Upper lobe of left lung (tissue), 4 donors: ENCODE data around the gene APBA1.

Source experiments
- CTCF ChIP-seq, 6 experiments: fragments of 450-650 bp in 4 of 6; fragments of 200-600 bp in 2 of 6; sonication (generic) in 2 of 6; IDR thresholded peaks; one replicate each; pipeline ENCODE4 v1.5.1; 2016 to 2019; ENCODE audit warnings: antibody characterized with exemption in 6 of 6
- POLR2A ChIP-seq, 4 donors: fragments of 450-650 bp; IDR thresholded peaks; one replicate each; pipeline ENCODE4 v1.5.1; 2016 to 2017; ENCODE audit warnings: antibody characterized with exemption in 4 of 4, mild to moderate bottlenecking in 2 of 4
- POLR2AphosphoS5 ChIP-seq, 2 donors: sonication (generic); formaldehyde crosslinking; IDR thresholded peaks; one replicate each; pipeline ENCODE4 v1.5.1; 2017; ENCODE audit warnings: antibody characterized with exemption in 2 of 2

DNA sequence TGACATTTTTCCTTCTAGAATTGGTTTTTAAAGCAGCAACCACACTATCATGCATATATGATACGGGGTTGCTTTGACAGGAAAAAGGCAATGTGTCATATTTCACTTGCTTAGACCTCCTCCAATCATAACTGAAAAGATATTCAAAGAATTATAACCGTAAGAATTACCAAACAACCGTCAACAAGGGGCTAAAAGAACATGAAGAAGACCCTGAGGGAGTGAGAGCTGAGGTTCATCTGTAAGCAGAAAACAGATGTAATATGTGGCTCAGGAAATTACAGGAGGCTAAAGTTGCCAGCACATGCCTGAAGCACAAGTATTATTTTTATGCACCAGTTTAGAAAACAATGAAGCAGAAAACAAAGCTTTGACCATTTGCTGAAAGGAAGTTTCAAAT, 78.9 kb downstream of the APBA1 start:
- TF ChIP-seq CTCF (IDR thresholded peaks at IDR 0.05) (no peak), POLR2A (IDR thresholded peaks at IDR 0.05) (no peak), POLR2AphosphoS5 (IDR thresholded peaks at IDR 0.05) (no peak)
